Measurements from ENCODE around the gene MTF2.

MTF2 gene

GRCh38 chr1:93107395-93107794 is 28.3 kb downstream of the MTF2 start:
- no peaks in the 10 kb centered on the region for H3K27me3 ChIP-seq (ENCODE audit: control insufficient read depth in 1 of 2, insufficient read depth in 1 of 2, low read length in 2 of 2)
- H2BK12ac ChIP-seq (ENCODE audit: low read length in 2 of 2) = no peak overlapping the region
- no peak for DNase-seq
- peaks cover 0 to 10% of the 10 kb centered on the region in 2 experiments for H3K36me3 ChIP-seq (ENCODE audit: control insufficient read depth in 1 of 2, insufficient read depth in 2 of 2, low read depth in 1 of 2, low read length in 2 of 2)
- H2BK120ac ChIP-seq (ENCODE audit: low read depth, low read length) = no peak overlapping the region
- H2AFZ ChIP-seq (ENCODE audit: low read depth, low read length) = no peak overlapping the region
- no peak overlapping the region for H3K18ac ChIP-seq (ENCODE audit: low read depth in 1 of 2, low read length in 2 of 2)
- no peak overlapping the region for H4K8ac ChIP-seq (ENCODE audit: low read length)
- H4K91ac ChIP-seq (ENCODE audit: low read length) = no peak overlapping the region
- H3K9ac ChIP-seq (ENCODE audit: low read length) = no peak overlapping the region
- H3K23ac ChIP-seq (ENCODE audit: low read length in 2 of 2) = no peak overlapping the region
- no peak overlapping the region for H3K4me3 ChIP-seq (ENCODE audit: insufficient read depth in 1 of 2, low read depth in 1 of 2, low read length in 2 of 2)
- no peak overlapping the region for H2BK15ac ChIP-seq (ENCODE audit: low read depth, poor library complexity, severe bottlenecking)
- WGBS = 98% methylated on average over 4 of the region's 4 CpGs
- no peak overlapping the region for H2BK5ac ChIP-seq (ENCODE audit: low read depth, low read length, poor library complexity, severe bottlenecking)
- H3K14ac ChIP-seq (ENCODE audit: low read length in 2 of 2) = no peak overlapping the region
- peaks cover 3% of the 10 kb centered on the region for H3K4me1 ChIP-seq (ENCODE audit: control insufficient read depth, insufficient read depth, low read depth, low read length)
- peaks cover 10% of the 10 kb centered on the region for H3K9me3 ChIP-seq (ENCODE audit: control insufficient read depth, low read length)
- peaks cover 2% of the 10 kb centered on the region for H3K79me1 ChIP-seq (replicated peaks; ENCODE audit: low read length, poor library complexity, severe bottlenecking)
- H3K4me2 ChIP-seq (ENCODE audit: low read length, poor library complexity, severe bottlenecking) = no peak overlapping the region
- no peak overlapping the region for H3K4ac ChIP-seq (ENCODE audit: low read depth in 1 of 2, low read length in 2 of 2)
- no peak overlapping the region for H3K27ac ChIP-seq (ENCODE audit: low read length, poor library complexity, severe bottlenecking)
- no peak overlapping the region for H2AK5ac ChIP-seq (ENCODE audit: low read length, severe bottlenecking)

GRCh38 chr1:93108335-93108734 is 29.3 kb downstream of the MTF2 start:
- Histone ChIP-seq H2BK15ac (ENCODE audit: low read depth, poor library complexity, severe bottlenecking) (no peak overlapping the region), H3K4me2 (ENCODE audit: low read length, poor library complexity, severe bottlenecking) (no peak overlapping the region), H3K27me3 (ENCODE audit: control insufficient read depth in 1 of 2, insufficient read depth in 1 of 2, low read length in 2 of 2) (no peaks in the 10 kb centered on the region), H2BK120ac (ENCODE audit: low read depth, low read length) (no peak overlapping the region), H3K18ac (ENCODE audit: low read depth in 1 of 2, low read length in 2 of 2) (no peak overlapping the region), H2BK5ac (ENCODE audit: low read depth, low read length, poor library complexity, severe bottlenecking) (no peak overlapping the region), H4K8ac (ENCODE audit: low read length) (no peak overlapping the region), H3K4me3 (ENCODE audit: insufficient read depth in 1 of 2, low read depth in 1 of 2, low read length in 2 of 2) (no peak overlapping the region), H3K23ac (ENCODE audit: low read length in 2 of 2) (no peak overlapping the region), H3K9ac (ENCODE audit: low read length) (no peak overlapping the region), H3K36me3 (ENCODE audit: control insufficient read depth in 1 of 2, insufficient read depth in 2 of 2, low read depth in 1 of 2, low read length in 2 of 2) (peaks cover 0 to 15% of the 10 kb centered on the region in 2 experiments), H3K14ac (ENCODE audit: low read length in 2 of 2) (no peak overlapping the region), H2AFZ (ENCODE audit: low read depth, low read length) (no peak overlapping the region), H3K27ac (ENCODE audit: low read length, poor library complexity, severe bottlenecking) (no peak overlapping the region), H3K9me3 (ENCODE audit: control insufficient read depth, low read length) (peaks cover 10% of the 10 kb centered on the region), H3K4ac (ENCODE audit: low read depth in 1 of 2, low read length in 2 of 2) (no peak overlapping the region), H2BK12ac (ENCODE audit: low read length in 2 of 2) (no peak overlapping the region), H4K91ac (ENCODE audit: low read length) (no peak overlapping the region), H2AK5ac (ENCODE audit: low read length, severe bottlenecking) (no peak overlapping the region), H3K79me1 (replicated peaks; ENCODE audit: low read length, poor library complexity, severe bottlenecking) (peaks cover 6% of the 10 kb centered on the region), H3K4me1 (ENCODE audit: control insufficient read depth, insufficient read depth, low read depth, low read length) (peaks cover 3% of the 10 kb centered on the region)
- WGBS = 93% methylated on average over 2 of the region's 2 CpGs
- no peak for DNase-seq

GRCh38 chr1:93109578-93109977 is 30.5 kb downstream of the MTF2 start:
- Histone ChIP-seq H3K4me2 (ENCODE audit: low read length, poor library complexity, severe bottlenecking) (no peak overlapping the region), H3K4me3 (ENCODE audit: insufficient read depth in 1 of 2, low read depth in 1 of 2, low read length in 2 of 2) (no peak overlapping the region), H2AFZ (ENCODE audit: low read depth, low read length) (no peak overlapping the region), H3K4me1 (ENCODE audit: control insufficient read depth, insufficient read depth, low read depth, low read length) (peaks cover 3% of the 10 kb centered on the region), H3K79me1 (replicated peaks; ENCODE audit: low read length, poor library complexity, severe bottlenecking) (peaks cover 6% of the 10 kb centered on the region), H3K9ac (ENCODE audit: low read length) (no peak overlapping the region), H3K27me3 (ENCODE audit: control insufficient read depth in 1 of 2, insufficient read depth in 1 of 2, low read length in 2 of 2) (no peaks in the 10 kb centered on the region), H2BK15ac (ENCODE audit: low read depth, poor library complexity, severe bottlenecking) (no peak overlapping the region), H3K14ac (ENCODE audit: low read length in 2 of 2) (no peak overlapping the region), H2BK12ac (ENCODE audit: low read length in 2 of 2) (no peak overlapping the region), H3K9me3 (ENCODE audit: control insufficient read depth, low read length) (peaks cover 10% of the 10 kb centered on the region), H3K18ac (ENCODE audit: low read depth in 1 of 2, low read length in 2 of 2) (no peak overlapping the region), H3K23ac (ENCODE audit: low read length in 2 of 2) (no peak overlapping the region), H3K27ac (ENCODE audit: low read length, poor library complexity, severe bottlenecking) (no peak overlapping the region), H2BK5ac (ENCODE audit: low read depth, low read length, poor library complexity, severe bottlenecking) (no peak overlapping the region), H4K91ac (ENCODE audit: low read length) (no peak overlapping the region), H3K4ac (ENCODE audit: low read depth in 1 of 2, low read length in 2 of 2) (no peak overlapping the region), H2AK5ac (ENCODE audit: low read length, severe bottlenecking) (no peak overlapping the region), H3K36me3 (ENCODE audit: control insufficient read depth in 1 of 2, insufficient read depth in 2 of 2, low read depth in 1 of 2, low read length in 2 of 2) (peaks cover 0 to 15% of the 10 kb centered on the region in 2 experiments), H4K8ac (ENCODE audit: low read length) (no peak overlapping the region), H2BK120ac (ENCODE audit: low read depth, low read length) (no peak overlapping the region)
- WGBS = 100% methylated on average over 1 of the region's 2 CpGs
- DNase-seq = no peak

- Histone ChIP-seq H3K14ac (ENCODE audit: low read length in 2 of 2) (no peak overlapping the region), H4K8ac (ENCODE audit: low read length) (no peak overlapping the region), H2AFZ (ENCODE audit: low read depth, low read length) (no peak overlapping the region), H3K4ac (ENCODE audit: low read depth in 1 of 2, low read length in 2 of 2) (no peak overlapping the region), H3K4me3 (ENCODE audit: insufficient read depth in 1 of 2, low read depth in 1 of 2, low read length in 2 of 2) (peak overlapping the region in 1 of 2 experiments; percentile 38), H2BK15ac (ENCODE audit: low read depth, poor library complexity, severe bottlenecking) (no peak overlapping the region), H3K18ac (ENCODE audit: low read depth in 1 of 2, low read length in 2 of 2) (no peak overlapping the region), H3K27ac (ENCODE audit: low read length, poor library complexity, severe bottlenecking) (no peak overlapping the region), H2BK5ac (ENCODE audit: low read depth, low read length, poor library complexity, severe bottlenecking) (no peak overlapping the region), H3K27me3 (ENCODE audit: control insufficient read depth in 1 of 2, insufficient read depth in 1 of 2, low read length in 2 of 2) (no peaks in the 10 kb centered on the region), H3K4me2 (ENCODE audit: low read length, poor library complexity, severe bottlenecking) (no peak overlapping the region), H2BK120ac (ENCODE audit: low read depth, low read length) (no peak overlapping the region), H2AK5ac (ENCODE audit: low read length, severe bottlenecking) (no peak overlapping the region), H3K79me1 (replicated peaks; ENCODE audit: low read length, poor library complexity, severe bottlenecking) (peaks cover 7% of the 10 kb centered on the region), H4K91ac (ENCODE audit: low read length) (no peak overlapping the region), H3K23ac (ENCODE audit: low read length in 2 of 2) (no peak overlapping the region), H2BK12ac (ENCODE audit: low read length in 2 of 2) (no peak overlapping the region), H3K4me1 (ENCODE audit: control insufficient read depth, insufficient read depth, low read depth, low read length) (peaks cover 3% of the 10 kb centered on the region), H3K9me3 (ENCODE audit: control insufficient read depth, low read length) (peaks cover 10% of the 10 kb centered on the region), H3K9ac (ENCODE audit: low read length) (peak overlapping the region; percentile 59), H3K36me3 (ENCODE audit: control insufficient read depth in 1 of 2, insufficient read depth in 2 of 2, low read depth in 1 of 2, low read length in 2 of 2) (peaks cover 9 to 14% of the 10 kb centered on the region in 2 experiments)
- no CpG with 5 or more reads among the region's 1 CpG for WGBS
- no peak for DNase-seq
Measured at GRCh38 chr1:93111065-93111464, 32.0 kb downstream of the MTF2 start.

All from mesenchymal stem cell (in vitro differentiated cells and primary cell).